Endothelial cell of umbilical vein (primary cell): Measurements from ENCODE around the gene SCUBE3. TPM values are rescaled to one million over a fixed set of nuclear protein-coding genes. Genes with fewer than 3 reads are reported as not detected.

Source experiments
- BruUV-seq: library from RNA; stranded (reverse); fragments of 400-500 nt; replicated peaks from 2 replicates; lab custom pipeline; 2021; lab: Mats Ljungman, UMichigan
- CTCF ChIA-PET: fragments of 300-600, 350-600 bp; sonication (Branson Sonifier 250); formaldehyde crosslinking; loops from one replicate; lab custom pipeline; 2021; ENCODE audit warnings: antibody characterized with exemption, inconsistent platforms; lab: Charles Lee
- POLR2A ChIA-PET: fragments of 300-600, 350-600 bp; sonication (Branson Sonifier 250); formaldehyde crosslinking; loops from one replicate; lab custom pipeline; 2021; ENCODE audit warnings: antibody characterized with exemption, inconsistent platforms; lab: Charles Lee
- DNase-seq: peaks from one replicate; pipeline ENCODE4 v3.0.0-alpha.2; 2011; ENCODE audit warnings: low read depth, low spot score
- FAIRE-seq: peaks from 2 replicates; lab custom pipeline; 2011; peaks lifted over from hg19 to GRCh38; lab: Jason Lieb, UNC
- H2AFZ ChIP-seq: 2 replicates; pipeline ENCODE4 v1.6.0; 2012; ENCODE audit warnings: low read depth, low read length, control low read depth, inconsistent platforms
- H3K27ac ChIP-seq: 2 replicates; pipeline ENCODE4 v1.5.1; 2011; ENCODE audit warnings: low read depth, mild to moderate bottlenecking, control low read depth, low read length, moderate library complexity; ENCODE audit not compliant: insufficient read depth
- H3K27me3 ChIP-seq, 2 experiments: 2 replicates each; pipeline versions ENCODE4 v1.6.0 to v1.6.1; 2011; ENCODE audit warnings: low read length in 2 of 2, mixed read lengths in 1 of 2; ENCODE audit not compliant: control insufficient read depth in 2 of 2, insufficient read depth in 2 of 2
- H3K36me3 ChIP-seq, 2 experiments: 2 replicates in 1 of 2; 3 replicates in 1 of 2; pipeline ENCODE4 v1.5.1; 2011; ENCODE audit warnings: low read length in 2 of 2, mild to moderate bottlenecking in 1 of 2, moderate library complexity in 1 of 2; ENCODE audit not compliant: control insufficient read depth in 2 of 2, insufficient read depth in 2 of 2; ENCODE audit errors: extremely low read depth in 1 of 2
- H3K4me1 ChIP-seq: 3 replicates; pipeline ENCODE4 v1.5.1; 2011; ENCODE audit warnings: mild to moderate bottlenecking, low read length; ENCODE audit not compliant: control insufficient read depth, insufficient read depth; ENCODE audit errors: extremely low read depth
- H3K4me2 ChIP-seq: 2 replicates; pipeline ENCODE4 v1.6.1; 2011; ENCODE audit warnings: low read length, control low read depth, mixed read lengths; ENCODE audit not compliant: insufficient read depth
- H3K4me3 ChIP-seq, 3 experiments: fragments of 200-600 bp in 1 of 3; sonication (generic), shearing (Covaris generic) in 1 of 3; replicated peaks in 1 of 3; 2 replicates each; pipeline ENCODE4 v1.5.1; 2011 to 2016; ENCODE audit warnings: control low read depth in 3 of 3, low read length in 3 of 3, mild to moderate bottlenecking in 2 of 3, inconsistent platforms in 1 of 3, low read depth in 1 of 3, moderate library complexity in 1 of 3; ENCODE audit not compliant: insufficient read depth in 1 of 3
- H3K79me2 ChIP-seq: 2 replicates; pipeline ENCODE4 v1.6.0; 2012; ENCODE audit warnings: low read length, inconsistent platforms; ENCODE audit not compliant: control insufficient read depth, insufficient read depth
- H3K9ac ChIP-seq: replicated peaks from 2 replicates; pipeline ENCODE3; 2011; ENCODE audit warnings: low read length, control low read depth; ENCODE audit not compliant: insufficient read depth; ENCODE audit errors: extremely low read depth
- H3K9me1 ChIP-seq: replicated peaks from 3 replicates; pipeline ENCODE4 v1.6.0; 2011; ENCODE audit warnings: mild to moderate bottlenecking, low read length; ENCODE audit not compliant: control insufficient read depth, insufficient read depth; ENCODE audit errors: extremely low read depth
- H3K9me3 ChIP-seq: replicated peaks from 2 replicates; pipeline ENCODE4 v1.5.1; 2012; ENCODE audit warnings: low read length, inconsistent platforms; ENCODE audit not compliant: control insufficient read depth, insufficient read depth
- H4K20me1 ChIP-seq: replicated peaks from 2 replicates; pipeline ENCODE3; 2011; ENCODE audit warnings: mild to moderate bottlenecking, low read length; ENCODE audit not compliant: control insufficient read depth, insufficient read depth; ENCODE audit errors: extremely low read depth
- EZH2 ChIP-seq: IDR thresholded peaks from 2 replicates; pipeline ENCODE4 v1.6.1; 2012; ENCODE audit warnings: borderline replicate concordance, low read depth, mild to moderate bottlenecking, moderate library complexity, low read length, inconsistent platforms; ENCODE audit not compliant: severe bottlenecking
- FOS ChIP-seq: IDR thresholded peaks from 2 replicates; pipeline ENCODE4 v1.6.1; 2011; ENCODE audit warnings: mild to moderate bottlenecking, low read length, moderate library complexity, borderline replicate concordance; ENCODE audit not compliant: insufficient read depth
- GATA2 ChIP-seq: IDR thresholded peaks from 2 replicates; pipeline ENCODE4 v1.7.0; 2011; ENCODE audit warnings: low read depth, mild to moderate bottlenecking, moderate library complexity, mixed read lengths, low read length; ENCODE audit not compliant: insufficient read length, insufficient read depth
- JUN ChIP-seq: IDR thresholded peaks from 2 replicates; pipeline ENCODE4 v1.6.1; 2011; ENCODE audit warnings: borderline replicate concordance, low read depth; ENCODE audit not compliant: insufficient read length, insufficient read depth
- MYC ChIP-seq: IDR thresholded peaks from one replicate; pipeline ENCODE4 v1.6.1; 2011; ENCODE audit warnings: mild to moderate bottlenecking, low read depth, low read length
- POLR2A ChIP-seq: IDR thresholded peaks from 2 replicates; pipeline ENCODE4 v1.6.1; 2012; ENCODE audit warnings: low read depth, mild to moderate bottlenecking, control low read depth, low read length
- POLR2AphosphoS5 ChIP-seq: IDR thresholded peaks from 2 replicates; pipeline ENCODE4 v1.6.1; 2012; ENCODE audit warnings: low read depth, mild to moderate bottlenecking, control low read depth, low read length, moderate library complexity; ENCODE audit not compliant: insufficient read depth
- dilution Hi-C: fragments of 300-500 bp; cut with MboI; formaldehyde crosslinking; loops from one replicate; pipeline ENCODE4 v1.15.0; 2019; ENCODE audit warnings: low sequenced_read_pairs; ENCODE audit not compliant: extremely low pct_ligation_motif_present
- intact Hi-C: fragments of 100-400 bp; cut with micrococcal nuclease; formaldehyde crosslinking; loops from one replicate; pipeline ENCODE4 v1.10.0; 2022
- polyA plus RNA-seq, 4 experiments: library from polyadenylated mRNA; depleted of rRNA in 3 of 4; stranded (reverse) in 3 of 4; unstranded in 1 of 4; fragments of >200 nt; gene quantifications; 2 replicates each; pipeline versions ENCODE4 v1.2.1 to v1.2.3, GENCODE V29; 2011 to 2012; ENCODE audit warnings: missing spikeins in 1 of 4
- total RNA-seq: library from RNA; stranded (reverse); gene quantifications from 2 replicates; pipeline ENCODE4 v1.2.3, GENCODE V29; 2021
- TF ChIP-seq, protein P1 (sequence below), 2 donors: IDR thresholded peaks; 1 replicate in 1 of 2; 2 replicates in 1 of 2; pipeline ENCODE4 v1.5.1; 2011; ENCODE audit warnings: low read length in 2 of 2, mild to moderate bottlenecking in 2 of 2, moderate library complexity in 2 of 2, control low read depth in 1 of 2, inconsistent platforms in 1 of 2, low read depth in 1 of 2; ENCODE audit not compliant: insufficient read depth in 1 of 2; ENCODE audit errors: extremely low read depth in 1 of 2
- TF ChIP-seq, protein P2 (sequence below): IDR thresholded peaks from 2 replicates; pipeline ENCODE4 v1.6.1; 2011; ENCODE audit not compliant: insufficient read depth, insufficient read length

The SCUBE3 gene
- total and polyA plus RNA-seq, 2 donors (not counting 3 experiments of a cell fraction or from before 2014, with no cell fraction given) = 1.1 to 1.5 TPM

DNA sequence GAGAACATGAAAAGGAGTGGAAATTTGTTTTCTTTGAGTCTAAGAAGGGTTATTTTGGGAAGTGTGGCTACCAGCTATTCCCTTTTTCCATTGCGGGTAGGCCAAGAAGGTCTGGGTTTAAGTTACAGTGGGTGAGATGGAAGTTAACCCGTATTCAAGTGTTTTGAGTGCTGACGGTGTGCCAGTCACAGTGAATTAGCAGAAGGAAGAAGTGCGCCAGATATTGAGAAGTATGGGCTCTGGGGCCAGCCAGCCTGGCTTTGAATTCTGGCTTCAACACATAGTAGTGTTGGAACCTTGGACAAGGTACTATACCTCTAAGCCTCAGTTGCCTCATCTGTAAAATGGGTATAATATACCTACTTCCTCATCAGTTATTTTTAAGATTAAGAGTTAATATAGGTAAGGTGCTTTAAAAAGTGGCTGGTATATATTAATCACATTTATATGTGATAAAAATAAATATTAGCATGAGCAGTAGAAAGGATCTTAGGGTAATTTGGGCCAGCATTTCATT lies 62.0 kb downstream of the SCUBE3 start:
- ChIA-PET POLR2A (no interaction called here), CTCF (interaction anchor here (1.5 kb wide), 1 partner anchor 17 kb away, joined by 4 read pairs; the partner anchor contains the start of gene ZNF76)
- FAIRE-seq (no peak), DNase-seq (no peak)
- TF ChIP-seq FOS (no peak), GATA2 (no peak), POLR2A (no peak), MYC (no peak), JUN (no peak), EZH2 (no peak), POLR2AphosphoS5 (no peak)
- TF ChIP-seq, protein P1, sequence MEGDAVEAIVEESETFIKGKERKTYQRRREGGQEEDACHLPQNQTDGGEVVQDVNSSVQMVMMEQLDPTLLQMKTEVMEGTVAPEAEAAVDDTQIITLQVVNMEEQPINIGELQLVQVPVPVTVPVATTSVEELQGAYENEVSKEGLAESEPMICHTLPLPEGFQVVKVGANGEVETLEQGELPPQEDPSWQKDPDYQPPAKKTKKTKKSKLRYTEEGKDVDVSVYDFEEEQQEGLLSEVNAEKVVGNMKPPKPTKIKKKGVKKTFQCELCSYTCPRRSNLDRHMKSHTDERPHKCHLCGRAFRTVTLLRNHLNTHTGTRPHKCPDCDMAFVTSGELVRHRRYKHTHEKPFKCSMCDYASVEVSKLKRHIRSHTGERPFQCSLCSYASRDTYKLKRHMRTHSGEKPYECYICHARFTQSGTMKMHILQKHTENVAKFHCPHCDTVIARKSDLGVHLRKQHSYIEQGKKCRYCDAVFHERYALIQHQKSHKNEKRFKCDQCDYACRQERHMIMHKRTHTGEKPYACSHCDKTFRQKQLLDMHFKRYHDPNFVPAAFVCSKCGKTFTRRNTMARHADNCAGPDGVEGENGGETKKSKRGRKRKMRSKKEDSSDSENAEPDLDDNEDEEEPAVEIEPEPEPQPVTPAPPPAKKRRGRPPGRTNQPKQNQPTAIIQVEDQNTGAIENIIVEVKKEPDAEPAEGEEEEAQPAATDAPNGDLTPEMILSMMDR (IDR thresholded peaks at IDR 0.05; ENCODE audit: extremely low read depth in 1 of 2, insufficient read depth in 1 of 2, low read depth in 1 of 2, low read length in 2 of 2) = no peak
- TF ChIP-seq, protein P2, sequence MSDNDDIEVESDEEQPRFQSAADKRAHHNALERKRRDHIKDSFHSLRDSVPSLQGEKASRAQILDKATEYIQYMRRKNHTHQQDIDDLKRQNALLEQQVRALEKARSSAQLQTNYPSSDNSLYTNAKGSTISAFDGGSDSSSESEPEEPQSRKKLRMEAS = no peak
- no peak overlapping the region for H3K27ac ChIP-seq
- no peak overlapping the region for H3K4me2 ChIP-seq
- H3K4me3 ChIP-seq = no peak overlapping the region
- no peak overlapping the region for H3K9ac ChIP-seq
- no peaks in the 10 kb centered on the region for H3K27me3 ChIP-seq
- no peaks in the 10 kb centered on the region for H3K9me1 ChIP-seq
- no peaks in the 10 kb centered on the region for H3K36me3 ChIP-seq
- intact Hi-C loops (no loop called here), dilution Hi-C loops (no loop called here)
- no peaks in the 10 kb centered on the region for H3K9me3 ChIP-seq
- H4K20me1 ChIP-seq = no peaks in the 10 kb centered on the region
- H3K4me1 ChIP-seq = no peaks in the 10 kb centered on the region
- no peaks in the 10 kb centered on the region for H3K79me2 ChIP-seq
- BruUV-seq = no TSS peak
- H2AFZ ChIP-seq = no peak overlapping the region
